GM19239 (cell line): Measurements from ENCODE around the gene TOMM40.
A peak's percentile ranks its signal among the peaks of the same experiment; 100 is the strongest.
"Not testable (repeated sequence)": the region's sequence is repeated elsewhere in the genome, so short reads cannot be mapped to it uniquely, and the experiment has no call there.

Experiments used
- DNase-seq: peaks from one replicate; pipeline ENCODE4 v3.0.0; 2011; ENCODE audit warnings: low spot score; ENCODE audit not compliant: insufficient read length
- FAIRE-seq: peaks from 2 replicates; lab custom pipeline; 2011; peaks lifted over from hg19 to GRCh38; lab: Jason Lieb, UNC

Gene TOMM40

GRCh38 chr19:44893332-44894051, 2.4 kb downstream of the TOMM40 start:
- no peak for DNase-seq
- FAIRE-seq, result no peak

DNA sequence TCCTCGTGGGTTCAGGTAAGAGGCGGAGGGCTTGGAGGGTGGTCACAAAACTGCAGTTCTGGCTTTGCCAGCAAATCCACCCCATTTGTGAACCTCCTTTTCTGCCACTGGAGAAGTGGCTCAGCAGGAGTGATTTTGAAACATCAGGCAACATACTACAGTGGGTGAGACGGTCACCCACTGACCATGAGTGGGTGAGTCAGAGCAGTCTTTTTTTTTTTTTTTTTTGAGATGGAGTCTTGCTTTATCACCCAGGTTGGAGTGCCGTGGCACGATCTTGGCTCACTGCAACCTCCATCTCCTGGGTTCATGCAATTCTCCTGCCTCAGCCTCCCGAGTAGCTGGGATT, 3.0 kb downstream of the TOMM40 start:
- FAIRE-seq (no peak), DNase-seq (no peak)

DNA sequence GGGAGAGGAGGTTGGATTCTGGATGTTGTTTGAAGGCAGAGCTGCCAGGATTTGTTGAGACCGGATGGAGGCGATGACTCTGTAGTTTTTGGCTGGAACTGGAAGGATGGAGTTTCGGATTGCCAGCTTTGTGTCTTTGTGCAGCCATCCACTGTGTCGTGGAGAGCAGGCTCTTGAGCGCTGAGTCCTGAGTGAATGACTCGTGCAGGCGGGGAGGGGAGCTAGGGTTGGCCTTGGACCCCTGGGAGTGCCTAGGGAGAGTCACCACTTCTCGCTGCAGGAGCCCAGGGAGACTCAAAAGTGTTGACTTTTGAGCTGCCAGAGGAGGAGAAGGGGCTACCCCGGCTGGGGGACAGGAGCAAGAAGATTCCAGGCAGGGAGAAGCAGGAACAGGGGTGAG, 3.9 kb downstream of the TOMM40 start:
- DNase-seq (no peak), FAIRE-seq (no peak)

- FAIRE-seq, result no peak
- no peak for DNase-seq
These were observed 6.8 kb downstream of the TOMM40 start for GRCh38 chr19:44897835-44898234.

GRCh38 chr19:44900328-44901244, 9.5 kb downstream of the TOMM40 start:
- DNase-seq (no peak), FAIRE-seq (no peak)

DNA sequence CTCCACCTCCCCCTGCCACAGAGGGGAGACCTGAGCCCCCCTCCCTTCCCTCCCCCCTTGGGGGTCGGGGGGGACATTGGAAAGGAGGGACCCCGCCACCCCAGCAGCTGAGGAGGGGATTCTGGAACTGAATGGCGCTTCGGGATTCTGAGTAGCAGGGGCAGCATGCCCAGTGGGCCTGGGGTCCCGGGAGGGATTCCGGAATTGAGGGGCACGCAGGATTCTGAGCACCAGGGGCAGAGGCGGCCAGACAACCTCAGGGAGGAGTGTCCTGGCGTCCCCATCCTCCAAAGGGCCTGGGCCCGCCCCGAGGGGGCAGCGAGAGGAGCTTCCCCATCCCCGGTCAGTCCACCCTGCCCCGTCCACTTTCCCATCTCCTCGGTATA, 12.2 kb downstream of the TOMM40 start:
- FAIRE-seq, result no peak
- no peak for DNase-seq

DNA sequence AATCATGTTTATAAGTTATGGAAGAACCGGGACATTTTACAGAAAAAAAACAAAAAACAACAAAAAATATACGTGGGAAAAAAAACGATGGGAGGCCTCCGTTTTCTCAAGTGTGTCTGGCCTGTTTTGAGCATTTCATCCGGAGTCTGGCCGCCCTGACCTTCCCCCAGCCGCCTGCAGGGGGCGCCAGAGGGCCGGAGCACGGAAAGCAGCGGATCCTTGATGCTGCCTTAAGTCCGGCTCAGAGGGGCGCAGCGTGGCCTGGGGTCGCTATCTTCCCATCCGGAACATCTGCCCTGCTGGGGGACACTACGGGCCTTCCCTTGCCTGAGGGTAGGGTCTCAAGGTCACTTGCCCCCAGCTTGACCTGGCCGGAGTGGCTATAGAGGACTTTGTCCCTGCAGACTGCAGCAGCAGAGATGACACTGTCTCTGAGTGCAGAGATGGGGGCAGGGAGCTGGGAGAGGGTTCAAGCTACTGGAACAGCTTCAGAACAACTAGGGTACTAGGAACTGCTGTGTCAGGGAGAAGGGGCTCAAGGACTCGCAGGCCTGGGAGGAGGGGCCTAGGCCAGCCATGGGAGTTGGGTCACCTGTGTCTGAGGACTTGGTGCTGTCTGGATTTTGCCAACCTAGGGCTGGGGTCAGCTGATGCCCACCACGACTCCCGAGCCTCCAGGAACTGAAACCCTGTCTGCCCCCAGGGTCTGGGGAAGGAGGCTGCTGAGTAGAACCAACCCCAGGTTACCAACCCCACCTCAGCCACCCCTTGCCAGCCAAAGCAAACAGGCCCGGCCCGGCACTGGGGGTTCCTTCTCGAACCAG, 12.8 kb downstream of the TOMM40 start:
- DNase-seq (peak; percentile 86), FAIRE-seq (no peak)

GRCh38 chr19:44904426-44904994, 13.5 kb downstream of the TOMM40 start:
- FAIRE-seq (no peak), DNase-seq (no peak)

GRCh38 chr19:44905437-44906160, 14.5 kb downstream of the TOMM40 start, which contains the start of gene APOE:
TSS of gene APOE (plus strand) at chr19:44905796. CDS start at chr19:44906625, 829 bp downstream.
- DNase-seq, result no peak
- FAIRE-seq, result no peak

- no peak for DNase-seq
- no peak for FAIRE-seq
These were observed 16.6 kb downstream of the TOMM40 start for GRCh38 chr19:44907613-44908012.

GRCh38 chr19:44908074-44908835, 17.2 kb downstream of the TOMM40 start:
- DNase-seq (no peak), FAIRE-seq (no peak)

GRCh38 chr19:44908836-44909261, 17.8 kb downstream of the TOMM40 start:
- no peak for DNase-seq

GRCh38 chr19:44909775-44910174, 18.7 kb downstream of the TOMM40 start:
- FAIRE-seq, result no peak
- no peak for DNase-seq

More at GRCh38 chr19:44908836-44909261, 17.8 kb downstream of the TOMM40 start:
- no peak for FAIRE-seq

- not testable (repeated sequence) for FAIRE-seq, DNase-seq
These were observed 20.8 kb downstream of the TOMM40 start for GRCh38 chr19:44911896-44912295.

GRCh38 chr19:44912854-44913253, 21.8 kb downstream of the TOMM40 start:
- FAIRE-seq (no peak), DNase-seq (no peak)

DNA sequence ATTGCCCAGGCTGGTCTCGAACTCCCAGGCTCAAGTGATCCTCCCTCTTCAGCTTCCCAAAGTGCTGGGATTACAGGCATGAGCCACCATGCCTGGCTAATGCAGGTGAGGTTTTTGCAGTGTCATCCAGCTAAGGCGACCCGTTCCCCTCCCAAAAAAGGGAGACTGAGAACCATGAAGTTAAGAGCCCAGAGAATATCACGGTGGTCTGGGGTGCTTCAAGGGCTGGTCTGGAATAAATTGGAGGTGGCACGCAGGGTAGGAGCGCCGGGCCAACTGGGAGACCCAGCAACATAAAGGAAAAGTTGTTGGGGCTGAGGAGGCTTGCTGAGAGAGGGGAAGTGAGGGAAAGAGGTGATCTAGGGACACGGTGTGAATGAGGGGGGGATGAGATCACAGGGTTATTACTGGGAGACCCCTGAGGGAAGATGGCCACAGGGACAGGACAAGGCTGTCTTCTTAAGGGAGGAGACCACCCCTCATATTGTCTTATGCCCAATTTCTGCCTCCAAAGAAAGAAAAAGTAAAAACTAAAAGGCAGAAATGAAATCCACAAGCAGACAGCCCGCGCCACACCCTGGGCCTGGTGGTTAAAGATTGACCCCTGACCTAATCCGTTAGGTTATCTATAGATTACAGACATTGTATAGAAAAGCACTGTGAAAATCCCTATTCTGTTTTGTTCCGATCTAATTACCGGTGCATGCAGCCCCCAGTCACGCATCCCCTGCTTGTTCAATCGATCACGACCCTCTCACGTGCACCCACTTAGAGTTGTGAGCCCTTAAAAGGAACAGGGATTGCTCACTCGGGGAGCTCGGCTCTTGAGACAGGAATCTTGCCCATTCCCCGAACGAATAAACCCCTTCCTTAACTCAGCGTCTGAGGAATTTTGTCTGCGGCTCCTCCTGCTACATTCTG, 22.7 kb downstream of the TOMM40 start:
- not testable (repeated sequence) for DNase-seq
- FAIRE-seq, result peak; percentile 8

DNA sequence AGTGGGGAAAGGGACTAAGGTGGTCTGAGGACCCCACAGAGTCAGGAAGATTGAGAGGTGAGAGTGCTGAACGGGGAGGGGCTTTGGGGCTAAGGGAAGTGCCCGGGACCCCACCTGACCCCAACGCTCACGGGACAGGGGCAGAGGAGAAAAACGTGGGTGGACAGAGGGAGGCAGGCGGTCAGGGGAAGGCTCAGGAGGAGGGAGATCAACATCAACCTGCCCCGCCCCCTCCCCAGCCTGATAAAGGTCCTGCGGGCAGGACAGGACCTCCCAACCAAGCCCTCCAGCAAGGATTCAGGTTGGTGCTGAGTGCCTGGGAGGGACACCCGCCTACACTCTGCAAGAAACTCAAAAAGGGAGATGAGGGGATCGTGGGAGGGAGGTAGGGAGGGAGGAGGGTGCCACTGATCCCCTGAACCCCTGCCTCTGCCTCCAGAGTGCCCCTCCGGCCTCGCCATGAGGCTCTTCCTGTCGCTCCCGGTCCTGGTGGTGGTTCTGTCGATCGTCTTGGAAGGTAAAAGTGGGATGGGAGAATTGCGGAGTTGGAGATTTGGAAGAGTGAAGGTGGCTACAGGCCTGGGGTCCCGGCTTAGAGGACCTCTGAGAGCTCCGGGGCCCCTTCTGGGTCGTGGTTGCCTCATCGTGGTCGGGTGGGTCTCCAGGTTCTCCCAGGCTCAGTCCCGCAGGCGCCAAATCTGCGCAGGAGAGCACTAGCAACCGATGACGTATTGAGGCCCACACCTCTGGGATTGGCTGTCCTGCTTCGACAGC, 23.6 kb downstream of the TOMM40 start, which contains the start of gene APOC1:
Gene APOC1 (plus strand): TSS at position 176 of the 774 bp plus-strand sequence. CDS start 284 bp downstream, at position 460.
- peak; percentile 90 for FAIRE-seq
- DNase-seq, result peak; percentile 98
